CD4-positive, alpha-beta T cell treated with Interleukin-10 for 1 hour (primary cell): ENCODE measurements around the gene PEG3.

Source experiments
- DNase-seq: peaks from one replicate; pipeline ENCODE4 v3.0.0-alpha.2; 2020

Gene PEG3

DNA sequence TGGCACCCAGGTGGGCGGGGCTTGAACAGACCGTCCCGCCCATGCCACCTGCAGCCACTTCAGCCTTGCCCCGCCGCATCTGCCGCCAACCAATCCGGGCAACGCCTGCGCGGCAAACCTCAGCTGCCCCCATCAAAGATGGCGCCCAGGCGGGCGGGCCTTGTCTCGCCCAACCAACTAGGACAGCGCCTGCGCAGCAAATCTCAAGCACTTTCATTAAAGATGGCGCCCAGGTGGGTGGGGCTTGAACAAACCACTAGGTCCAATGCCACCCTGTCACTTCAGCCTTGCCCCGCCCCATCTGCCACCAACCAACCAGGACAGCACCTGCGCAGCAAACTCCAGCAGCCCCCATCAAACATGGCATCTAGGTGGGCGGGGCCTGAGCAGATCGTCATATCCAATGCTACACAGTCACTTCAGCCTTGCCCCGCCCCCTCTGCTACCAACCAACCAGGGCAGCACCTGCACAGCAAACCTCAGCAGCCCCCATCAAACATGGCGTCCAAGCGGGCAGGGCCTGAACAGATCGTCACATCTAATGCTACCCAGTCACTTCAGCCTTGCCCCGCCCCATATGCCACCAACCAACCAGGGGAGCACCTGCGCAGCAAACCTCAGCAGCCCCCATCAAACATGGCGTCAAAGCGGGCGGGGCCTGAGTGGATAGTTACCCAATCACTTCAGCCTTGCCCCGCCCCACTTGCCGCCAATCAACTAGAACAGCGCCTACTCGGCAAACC, 1.4 kb downstream of the PEG3 start:
- DNase-seq: peak; percentile 26

DNA sequence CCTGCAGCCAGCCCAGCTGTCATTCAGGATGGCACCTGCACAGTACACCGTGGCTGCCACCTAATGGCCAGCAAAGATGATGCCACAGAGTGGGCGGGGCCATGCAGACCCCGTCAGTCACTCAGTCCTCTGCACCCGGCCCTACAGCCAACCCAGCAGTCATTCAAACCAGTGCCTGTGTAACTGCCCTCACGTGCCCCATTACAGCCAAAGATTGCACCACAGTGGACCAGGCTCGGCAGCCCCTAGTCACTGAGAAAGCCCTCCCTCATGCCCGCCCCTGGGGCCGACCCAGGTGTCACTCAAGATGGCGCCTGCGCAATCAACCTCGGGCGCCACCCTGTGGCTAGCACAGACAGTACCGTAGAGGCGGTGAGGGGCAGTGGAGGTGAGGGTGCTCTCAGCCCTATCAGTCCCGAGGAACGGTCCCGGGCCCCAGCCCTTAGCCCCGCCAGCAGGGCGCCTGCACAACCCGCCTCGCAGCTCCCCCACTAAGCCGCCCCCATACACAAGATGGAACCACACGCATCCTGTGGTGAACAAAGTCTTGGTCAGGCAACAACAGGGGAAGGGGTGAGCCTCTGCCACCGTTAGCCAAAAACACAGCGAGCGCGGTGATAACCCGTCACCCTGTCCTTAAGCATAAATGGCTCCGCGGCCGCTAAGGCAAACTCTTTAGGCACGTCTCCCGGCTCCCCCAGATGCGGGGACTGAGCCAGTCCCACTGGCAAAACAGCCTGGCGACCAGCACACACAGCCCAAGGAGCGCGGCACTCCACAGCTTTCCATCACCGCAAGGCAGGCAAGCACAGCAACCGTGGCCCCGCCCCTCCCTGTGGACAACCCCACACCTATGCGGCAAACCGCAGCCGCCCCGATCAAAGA, 2.3 kb downstream of the PEG3 start:
- no peak for DNase-seq

- DNase-seq: no peak
These were observed 3.0 kb downstream of the PEG3 start for GRCh38 chr19:56837492-56838023.

DNA sequence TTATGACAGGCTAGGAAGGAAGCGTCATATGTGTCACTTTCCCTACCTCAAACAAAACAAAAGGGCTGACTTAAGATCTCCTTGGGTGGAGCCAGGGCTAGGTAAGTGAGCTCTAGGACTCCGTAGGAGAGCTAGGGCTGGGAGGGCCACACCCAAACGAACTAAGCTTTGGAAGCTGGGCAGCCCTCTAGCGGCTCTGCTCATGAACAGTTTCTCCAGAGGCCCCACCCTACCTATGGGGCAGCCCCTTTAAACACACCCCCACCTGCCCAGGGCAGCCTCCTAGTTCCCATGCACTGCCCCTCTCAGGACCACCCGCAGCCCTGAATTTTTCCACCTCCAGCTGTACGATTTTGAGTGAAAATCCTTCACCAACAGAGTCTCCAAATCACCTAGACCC, 3.5 kb downstream of the PEG3 start:
- DNase-seq: no peak

DNA sequence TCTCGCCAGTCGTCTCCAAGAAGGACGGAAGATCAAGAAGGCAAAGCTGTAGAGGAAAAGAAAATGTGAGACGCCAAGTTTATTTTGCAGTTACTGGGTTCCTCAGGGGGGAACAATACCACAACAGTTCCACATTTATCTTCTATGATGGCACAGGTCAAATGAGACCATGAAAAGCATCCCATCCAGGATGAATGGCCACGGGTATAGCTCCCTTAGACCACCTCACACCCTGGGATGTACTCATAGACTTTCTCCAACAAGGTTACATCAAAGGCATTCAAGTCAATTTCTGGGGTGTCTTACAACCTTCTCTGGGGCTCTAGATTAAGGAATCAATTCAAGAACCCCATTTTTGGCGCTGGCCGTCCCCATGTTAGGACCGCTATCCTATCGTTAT, 4.5 kb downstream of the PEG3 start:
- no peak for DNase-seq

DNA sequence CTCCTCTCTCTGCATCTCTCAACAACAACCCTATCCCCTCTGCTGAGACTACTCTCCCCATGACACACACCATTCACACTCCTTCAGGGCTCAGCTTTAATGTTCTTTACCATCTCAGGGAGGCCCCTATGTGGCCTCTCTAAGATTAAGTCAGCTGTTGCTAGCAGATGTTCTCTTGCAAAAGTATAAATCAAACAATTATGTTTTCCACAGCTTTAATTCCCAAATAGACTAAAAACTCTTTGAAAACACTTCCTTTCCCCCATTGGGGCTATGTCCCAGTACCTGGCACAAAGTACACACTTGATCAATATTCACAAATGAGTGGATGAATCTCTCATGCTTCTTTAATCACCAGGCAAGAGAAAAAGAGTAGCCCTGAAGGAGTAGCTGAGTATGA, 5.1 kb downstream of the PEG3 start:
- no peak for DNase-seq

GRCh38 chr19:56834564-56835375, 5.8 kb downstream of the PEG3 start:
- no peak for DNase-seq

DNA sequence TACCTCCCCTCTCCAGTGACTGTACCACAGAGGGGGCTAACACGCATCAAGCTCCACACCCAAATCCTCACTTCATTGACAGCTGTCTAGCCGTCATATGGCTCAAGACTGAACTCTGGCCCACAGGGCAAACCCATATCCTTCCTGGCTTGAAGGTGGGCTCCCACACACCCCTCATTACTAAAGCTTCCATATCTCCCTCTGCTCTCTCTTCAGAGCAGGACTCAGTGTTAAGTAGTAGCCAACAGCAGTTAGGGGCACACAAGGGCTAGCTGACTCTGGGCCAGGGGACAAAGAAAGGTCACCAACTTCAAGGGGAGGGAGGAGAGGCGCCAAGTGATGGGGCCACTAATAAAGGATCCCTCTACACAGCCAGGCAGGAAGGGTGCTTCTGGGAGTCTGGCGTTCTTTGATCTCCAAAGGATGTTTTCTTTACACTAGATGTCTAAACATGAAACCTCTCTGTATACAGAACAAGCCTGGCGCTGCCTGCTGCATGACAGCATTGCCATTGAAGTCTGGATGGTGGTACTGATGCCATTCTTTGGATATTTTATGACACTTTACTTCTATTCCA, 8.1 kb downstream of the PEG3 start:
- no peak for DNase-seq

DNA sequence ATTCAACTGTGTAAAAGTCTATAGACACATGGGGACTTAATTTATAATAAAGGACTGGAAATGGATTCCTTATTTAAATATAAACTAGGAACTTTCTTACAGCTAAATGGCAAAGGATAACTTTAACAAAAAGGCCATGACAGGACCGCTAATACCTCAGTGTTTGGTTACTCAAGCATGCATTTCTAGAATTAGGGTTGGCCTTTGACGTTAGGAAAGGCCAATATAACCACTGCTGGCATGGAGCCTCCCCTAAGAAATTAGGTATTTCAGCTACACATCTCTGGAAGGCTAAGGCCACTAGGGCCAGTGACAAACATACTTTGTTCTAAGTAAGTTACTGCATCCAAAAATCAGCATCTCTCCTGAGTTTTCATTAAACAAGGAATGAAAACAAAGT, 9.3 kb downstream of the PEG3 start:
- no peak for DNase-seq

DNA sequence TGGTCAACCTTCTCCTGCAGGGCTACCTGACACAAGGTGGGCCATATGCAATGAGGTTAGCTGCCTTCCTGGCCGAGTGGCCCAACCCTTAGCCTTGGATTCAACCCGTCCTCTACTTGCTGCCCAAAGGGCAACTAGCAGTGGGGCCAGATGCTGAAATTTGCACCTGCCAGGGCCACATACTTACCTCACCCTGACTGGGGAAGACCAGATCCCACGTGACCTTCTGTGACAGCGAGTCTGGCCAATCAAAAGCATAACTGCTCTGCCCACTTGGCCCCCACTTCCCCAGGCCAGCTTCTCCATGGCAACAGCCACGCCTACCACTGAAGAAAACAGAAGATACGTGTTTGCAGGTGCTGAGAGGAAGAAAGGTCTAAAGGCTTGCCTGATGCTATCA, 10.9 kb downstream of the PEG3 start:
- no peak for DNase-seq

DNA sequence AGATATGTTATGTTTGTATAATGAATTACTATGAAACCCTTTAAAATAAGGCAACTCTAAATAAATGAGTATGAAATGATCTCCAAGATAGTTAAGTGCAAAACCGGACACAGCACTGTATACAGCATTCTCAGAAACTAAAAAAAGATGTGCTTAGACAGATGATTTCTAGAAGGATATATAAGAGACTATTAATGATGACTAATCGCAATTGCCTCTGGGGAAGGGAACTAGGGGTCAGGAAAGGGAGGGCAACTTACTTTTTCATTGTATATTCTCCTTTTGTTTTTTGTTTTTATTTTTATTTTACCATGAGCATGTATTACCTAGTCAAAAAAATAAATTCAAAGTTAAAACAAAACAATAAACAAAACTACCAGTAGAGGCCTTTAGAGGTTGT, 12.8 kb downstream of the PEG3 start:
- no peak for DNase-seq

GRCh38 chr19:56823956-56824355, 16.6 kb downstream of the PEG3 start:
- DNase-seq: no peak

- no peak for DNase-seq
These were observed 17.1 kb downstream of the PEG3 start for GRCh38 chr19:56823417-56823816.

- no peak for DNase-seq
These were observed 17.8 kb downstream of the PEG3 start for GRCh38 chr19:56822755-56823154.

- no peak for DNase-seq
These were observed 18.9 kb downstream of the PEG3 start for GRCh38 chr19:56821675-56822074.

GRCh38 chr19:56821209-56821608, 19.3 kb downstream of the PEG3 start:
- DNase-seq: no peak

DNA sequence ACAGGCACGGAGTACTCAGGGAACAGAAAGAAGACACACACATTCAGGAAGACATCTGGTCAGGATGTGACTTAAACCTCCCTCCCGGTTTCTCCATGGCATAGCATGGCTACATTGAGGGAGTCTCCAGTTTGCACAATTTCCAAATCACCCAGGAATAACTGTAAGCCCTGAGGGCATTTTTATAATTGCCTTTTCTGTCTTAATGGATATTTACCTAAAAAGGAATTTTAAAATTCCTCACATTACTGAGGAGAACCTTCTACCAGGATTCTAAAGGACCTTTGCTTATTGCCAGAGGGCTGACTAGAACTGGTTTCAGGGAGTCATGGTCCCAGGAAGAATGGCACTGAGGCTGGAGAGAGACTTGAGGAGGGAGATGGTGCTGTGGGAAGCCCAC, 21.4 kb downstream of the PEG3 start:
- DNase-seq: no peak

- DNase-seq: no peak
These were observed 25.9 kb downstream of the PEG3 start for GRCh38 chr19:56814656-56815055.

DNA sequence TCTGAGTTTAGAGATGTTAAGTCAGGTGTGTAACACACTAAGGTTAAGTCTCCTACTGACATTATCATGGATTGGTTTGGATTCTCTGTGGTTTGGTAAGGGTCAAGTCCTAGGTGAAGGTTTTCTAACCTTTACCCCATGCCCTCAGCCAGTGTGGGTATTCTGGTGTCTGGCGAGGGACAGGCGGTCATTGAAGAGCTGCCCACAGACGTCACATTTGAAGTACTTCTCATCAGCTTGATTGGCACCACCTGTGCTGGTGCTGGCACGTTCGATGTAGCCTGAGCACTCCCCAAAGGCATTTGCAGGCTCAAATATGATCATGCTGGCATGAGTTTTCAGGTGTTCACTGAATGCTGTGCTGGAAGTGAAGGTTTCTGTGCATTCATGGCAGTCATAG, 27.0 kb downstream of the PEG3 start:
- no peak for DNase-seq

- no peak for DNase-seq
These were observed 29.0 kb downstream of the PEG3 start for GRCh38 chr19:56811480-56811879.

DNA sequence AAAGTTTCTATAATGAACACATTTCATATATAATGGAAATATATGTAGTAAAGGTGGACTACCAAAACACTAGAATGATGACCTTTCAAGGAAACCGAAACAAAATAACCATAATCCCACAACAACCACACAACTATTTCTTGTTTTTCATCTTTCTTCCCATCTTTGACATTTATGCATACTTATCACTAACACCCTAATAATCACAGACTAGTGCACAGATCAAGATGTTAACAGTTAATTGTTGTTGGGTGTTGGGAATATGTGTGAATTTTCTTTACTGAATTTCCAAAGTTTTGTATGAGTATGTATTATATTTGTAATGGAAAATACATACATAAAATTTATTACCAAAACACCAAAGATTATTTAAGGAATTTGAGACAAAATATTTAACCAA, 30.3 kb downstream of the PEG3 start:
- no peak for DNase-seq

DNA sequence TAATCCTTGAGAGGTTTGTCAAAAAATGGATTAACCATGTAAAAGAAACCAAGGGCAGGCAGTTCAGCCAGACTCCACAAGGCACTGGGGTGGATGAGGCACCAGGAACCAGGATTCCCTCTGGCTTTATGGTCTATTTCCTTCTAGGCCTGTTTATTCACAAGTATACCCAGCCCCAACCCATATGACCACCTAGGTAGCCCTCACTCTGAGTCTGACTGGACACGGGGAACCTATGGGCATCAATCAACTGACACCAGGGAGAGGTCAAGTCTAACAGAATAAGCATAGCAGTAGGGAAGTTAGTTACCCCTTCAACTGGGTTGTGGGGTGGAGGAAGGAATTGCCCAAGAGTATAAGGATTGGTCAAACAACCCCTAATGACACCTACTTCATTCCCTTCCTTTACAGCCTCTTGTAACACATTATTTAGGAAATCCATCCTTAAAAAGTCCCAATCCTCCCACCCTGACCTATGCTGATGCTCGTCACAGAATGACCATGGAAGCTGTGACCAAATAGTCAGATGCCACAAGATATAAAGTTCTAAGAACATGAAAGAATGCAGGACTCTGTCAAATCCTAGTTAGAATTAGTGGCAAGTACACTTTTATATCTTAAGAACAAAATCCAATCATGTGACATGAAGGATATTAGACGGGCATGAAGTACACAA, 31.7 kb downstream of the PEG3 start:
- no peak for DNase-seq
